Right kidney (tissue), 1 donor: ENCODE results near the gene FIZ1.
"Not testable (repeated sequence)": the region's sequence is repeated elsewhere in the genome, so short reads cannot be mapped to it uniquely, and the experiment has no call there.

Experiments
- DNase-seq: peaks from one replicate; pipeline ENCODE4 v3.0.0-alpha.2; 2016

The FIZ1 gene

GRCh38 chr19:55594996-55595545, 4.2 kb downstream of the FIZ1 start:
- no peak for DNase-seq

- no peak for DNase-seq
Observed at GRCh38 chr19:55593096-55593772, 6.1 kb downstream of the FIZ1 start.

- DNase-seq: no peak
Observed at GRCh38 chr19:55592391-55593090, 6.8 kb downstream of the FIZ1 start.

GRCh38 chr19:55591555-55591954, 7.8 kb downstream of the FIZ1 start:
- DNase-seq: no peak

- no peak for DNase-seq
Observed at GRCh38 chr19:55590617-55591016, 8.7 kb downstream of the FIZ1 start.

GRCh38 chr19:55590109-55590508, 9.2 kb downstream of the FIZ1 start:
- DNase-seq: no peak

- DNase-seq: no peak
Observed at GRCh38 chr19:55588738-55589137, 10.6 kb downstream of the FIZ1 start.

DNA sequence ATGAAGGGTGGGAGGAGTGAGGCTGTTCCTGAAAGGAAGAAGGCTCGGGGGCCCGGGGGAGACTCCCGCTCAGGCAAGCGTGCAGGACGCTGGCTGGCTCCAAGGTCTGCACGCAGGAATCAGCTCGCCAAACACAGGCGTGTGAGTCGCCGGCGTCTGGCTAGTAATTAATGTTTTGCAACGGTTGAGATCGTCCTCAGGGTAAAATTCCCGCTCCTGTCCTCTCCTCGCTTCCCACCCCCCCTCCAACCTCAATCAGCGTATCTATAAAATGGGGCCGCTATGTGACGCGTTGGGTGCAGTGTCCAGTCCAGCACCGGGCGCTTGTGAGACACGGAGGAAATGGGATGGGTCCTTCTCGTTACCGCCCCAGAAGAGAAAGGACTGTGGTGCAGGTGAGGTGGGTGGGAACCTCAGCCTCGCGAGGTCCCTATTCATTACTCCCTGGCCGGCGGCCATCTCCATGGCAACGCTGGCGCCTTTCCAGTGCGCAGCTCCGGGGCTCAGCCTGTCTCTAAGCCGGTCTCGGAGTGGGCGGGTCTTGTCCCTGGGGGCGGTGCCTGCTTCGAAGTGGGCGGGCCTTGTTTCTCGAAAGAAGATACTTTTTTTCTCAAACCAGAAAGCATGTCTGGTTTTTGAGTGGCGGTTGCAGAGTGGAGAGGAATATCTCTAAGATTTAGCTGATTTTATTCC, 12.2 kb downstream of the FIZ1 start:
- DNase-seq: peak; percentile 88

- DNase-seq: peak; percentile 79
Observed at GRCh38 chr19:55585658-55586339, 13.5 kb downstream of the FIZ1 start.

- DNase-seq: no peak
Observed at GRCh38 chr19:55584871-55585270, 14.4 kb downstream of the FIZ1 start.

DNA sequence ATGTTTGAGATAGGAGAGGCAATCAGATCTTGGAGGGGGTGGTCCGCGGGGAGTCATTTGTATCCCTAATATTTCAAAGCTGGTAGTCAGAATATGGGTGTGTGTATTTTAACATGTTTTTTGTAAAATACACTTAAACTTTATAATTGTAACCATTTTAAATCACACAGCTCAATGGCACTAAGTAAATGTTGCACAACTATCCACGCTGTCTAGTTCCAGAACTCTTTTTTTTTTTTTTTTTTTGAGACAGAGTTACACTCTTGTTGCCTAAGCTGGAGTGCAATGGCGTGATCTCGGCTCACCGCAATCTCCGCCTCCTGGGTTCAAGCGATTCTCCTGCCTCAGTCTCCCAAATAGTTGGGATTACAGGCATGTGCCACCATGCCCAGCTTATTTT, 15.4 kb downstream of the FIZ1 start:
- DNase-seq: not testable (repeated sequence)

DNA sequence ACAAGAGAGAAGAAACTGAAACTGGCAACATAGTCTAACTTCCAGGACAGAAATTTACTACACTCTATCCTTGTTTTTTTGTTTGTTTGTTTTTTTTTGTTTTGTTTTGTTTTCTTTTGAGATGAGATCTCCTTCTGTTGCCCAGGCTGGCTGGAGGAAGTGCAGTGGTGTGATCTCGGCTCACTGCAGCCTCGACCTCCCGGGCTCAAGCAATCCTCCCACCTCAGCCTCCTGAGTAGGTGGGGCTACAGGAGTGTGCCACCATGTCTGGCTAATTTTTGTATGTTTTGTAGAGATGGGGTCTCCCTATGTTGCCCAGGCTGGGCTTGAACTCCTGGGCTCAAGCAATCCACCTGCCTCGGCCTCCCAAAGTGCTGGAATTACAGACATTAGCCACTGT, 17.0 kb downstream of the FIZ1 start:
- DNase-seq: not testable (repeated sequence)

- DNase-seq: no peak
Observed at GRCh38 chr19:55581823-55582223, 17.5 kb downstream of the FIZ1 start.

DNA sequence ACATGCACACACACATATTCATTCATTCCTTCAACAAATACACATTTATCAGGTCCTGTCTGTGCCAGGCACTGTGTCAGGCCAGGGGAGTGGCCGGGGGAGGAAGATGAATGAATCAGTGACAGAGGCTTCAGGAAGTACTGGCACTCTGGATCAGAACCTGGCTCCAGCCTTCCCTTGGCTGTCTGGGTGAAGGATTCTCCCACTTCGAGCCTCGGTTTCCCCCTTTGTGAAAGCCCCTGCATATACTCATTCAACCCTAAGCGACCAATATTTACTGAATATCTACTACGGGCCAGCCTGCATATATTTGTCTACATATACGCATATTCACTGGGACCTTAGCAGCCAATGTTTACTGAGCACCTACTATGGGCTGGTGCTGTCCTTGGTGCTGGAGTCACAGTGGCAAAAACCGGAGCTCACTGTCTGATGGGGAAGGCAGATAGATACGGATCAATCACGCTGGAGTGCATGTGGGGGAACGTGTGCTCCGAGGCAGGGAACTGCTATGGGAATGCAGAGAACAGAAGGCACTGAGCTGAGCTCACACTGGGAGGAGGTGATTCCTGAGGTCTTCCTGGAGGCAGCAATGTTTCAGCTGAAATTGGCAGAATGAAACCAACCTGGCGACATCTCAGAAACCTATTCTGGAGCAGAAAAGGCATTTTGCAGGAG, 18.0 kb downstream of the FIZ1 start:
- no peak for DNase-seq

DNA sequence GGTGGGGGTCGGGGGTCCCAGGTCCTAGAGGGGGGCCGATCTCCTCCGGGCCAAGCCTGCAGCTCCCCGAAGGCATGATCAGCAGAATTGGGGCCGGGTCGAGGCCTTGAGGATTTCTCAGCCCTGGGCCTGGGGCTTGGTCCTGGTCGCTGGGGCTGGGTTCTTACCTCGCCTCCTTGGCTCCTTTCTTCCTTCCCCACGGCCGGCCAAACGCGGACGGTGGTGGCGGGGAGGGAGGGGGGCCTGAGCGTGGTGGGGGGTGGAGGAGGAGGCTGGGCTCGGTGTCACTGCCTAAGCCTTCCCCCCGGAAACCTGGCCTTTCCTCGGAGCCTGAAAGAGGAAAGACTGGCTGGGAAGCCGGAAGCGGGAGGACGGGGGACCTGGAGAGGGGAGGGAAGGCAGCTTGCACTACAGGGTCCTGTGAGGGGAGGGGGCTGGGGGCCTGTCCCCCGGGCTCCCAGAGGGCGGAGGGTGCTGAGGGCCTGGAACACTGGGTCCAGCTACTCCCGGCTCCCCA, 18.6 kb downstream of the FIZ1 start, which contains the start of gene ZNF579:
Gene ZNF579 (minus strand): TSS at position 221 of the 517 bp plus-strand sequence. CDS start 1,209 bp downstream, outside the sequence.
- DNase-seq: peak; percentile 59

DNA sequence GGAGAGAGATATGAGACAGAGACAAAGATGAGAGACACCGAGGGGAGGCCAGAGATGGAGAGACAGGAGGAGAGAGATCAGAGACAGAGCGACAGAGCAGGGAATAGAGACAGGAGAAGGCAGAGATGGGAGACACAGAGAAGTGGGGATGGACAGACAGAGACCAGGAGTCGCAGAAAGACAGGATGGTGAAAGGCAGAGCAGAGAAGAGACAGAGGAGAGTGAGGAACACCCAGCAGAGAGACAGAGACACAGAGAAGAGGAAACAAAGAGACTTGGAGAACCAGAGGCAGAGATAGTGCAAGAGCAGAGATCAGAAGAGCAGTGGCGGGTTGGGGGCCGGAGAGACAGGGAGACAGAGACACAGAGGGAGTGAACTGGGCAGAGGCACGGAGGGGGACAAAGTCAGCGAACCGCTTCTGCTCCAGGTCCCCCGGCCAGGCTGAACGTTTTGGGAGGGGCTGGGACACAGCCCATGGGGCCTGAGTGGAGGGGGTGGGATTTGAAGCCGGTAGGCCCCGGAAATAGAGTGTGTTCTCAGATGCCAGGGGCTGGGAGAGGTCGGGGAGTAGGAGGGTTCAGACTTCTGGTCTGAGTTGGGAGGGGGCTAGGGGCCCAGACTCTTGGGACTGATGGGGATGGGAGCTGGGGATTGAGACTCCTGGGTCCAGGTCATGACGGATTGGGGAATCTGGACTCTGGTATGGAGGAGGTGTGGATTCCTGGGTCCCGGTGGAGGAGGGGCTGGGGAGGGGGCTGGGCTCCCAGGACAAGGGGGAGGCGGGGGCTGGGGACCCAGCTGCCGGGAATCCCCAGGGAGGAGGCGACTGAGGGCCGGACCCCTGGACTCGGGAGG, 19.3 kb downstream of the FIZ1 start:
- peak; percentile 58 for DNase-seq

GRCh38 chr19:55578761-55579747, 20.3 kb downstream of the FIZ1 start:
- DNase-seq: no peak

- no peak for DNase-seq
Observed at GRCh38 chr19:55578031-55578760, 21.1 kb downstream of the FIZ1 start.

DNA sequence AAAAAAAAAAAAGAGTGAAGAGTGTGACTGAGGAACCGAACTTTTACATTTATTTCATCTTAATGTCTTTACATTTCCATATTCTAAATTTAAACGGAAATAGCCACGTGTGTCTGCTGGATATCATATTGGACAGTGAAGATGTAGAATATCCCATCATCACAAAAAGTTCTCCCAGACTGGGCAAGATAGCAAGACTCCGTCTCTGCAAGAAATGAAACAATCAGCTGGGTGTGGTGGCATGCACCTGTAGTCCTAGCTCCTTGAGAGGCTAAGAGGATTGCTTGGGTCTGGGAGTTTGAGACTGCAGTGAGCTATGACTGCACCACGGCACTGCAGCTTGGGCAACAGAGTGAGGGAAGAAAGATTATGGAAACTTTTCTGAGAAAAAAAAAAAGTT, 22.6 kb downstream of the FIZ1 start:
- DNase-seq: no peak
